ENCODE measurements around the gene PGD. TPM values are rescaled to one million over a fixed set of nuclear protein-coding genes. Genes with fewer than 3 reads are reported as not detected.
A peak's percentile ranks its signal among the peaks of the same experiment; 100 is the strongest.
"Not testable (repeated sequence)": the region's sequence is repeated elsewhere in the genome, so short reads cannot be mapped to it uniquely, and the experiment has no call there.

Gene PGD
- total RNA-seq, 1 donor, result 142 TPM

DNA sequence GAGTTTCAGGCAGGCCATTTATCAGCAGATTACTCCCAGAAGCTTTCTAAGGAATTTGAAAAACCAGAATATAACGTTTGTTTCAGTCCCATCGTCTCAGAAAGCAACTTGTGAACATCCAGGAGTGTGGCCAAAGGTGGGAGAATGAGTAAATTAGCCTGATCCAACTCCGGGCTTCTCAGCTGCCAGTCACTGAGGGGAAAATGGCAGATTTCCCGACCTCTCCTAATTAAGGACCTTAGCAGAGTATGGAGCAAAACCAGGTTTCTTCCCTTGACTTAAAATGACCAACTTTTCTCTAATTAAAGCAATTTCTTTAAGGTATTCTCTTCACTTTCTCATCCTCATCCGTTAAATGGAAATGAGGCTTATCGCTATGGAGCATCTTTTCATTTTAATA lies 52.0 kb downstream of the PGD start:
- H3K4me1 ChIP-seq (ENCODE audit: insufficient read depth, low read length), result peaks cover 11% of the 10 kb centered on the region
- no peaks in the 10 kb centered on the region for H3K27me3 ChIP-seq (ENCODE audit: insufficient read depth, low read length)
- H3K4me2 ChIP-seq (ENCODE audit: insufficient read depth, low read length), result peak overlapping the region; percentile 87
- H3K36me3 ChIP-seq (ENCODE audit: insufficient read depth, low read length), result no peaks in the 10 kb centered on the region
- H3K4me3 ChIP-seq (ENCODE audit: insufficient read depth, low read length), result peak overlapping the region; percentile 67
- no peaks in the 10 kb centered on the region for H4K20me1 ChIP-seq (ENCODE audit: insufficient read depth, low read length)
- H3K9me3 ChIP-seq (ENCODE audit: low read depth, low read length), result no peaks in the 10 kb centered on the region
- H3K27ac ChIP-seq (ENCODE audit: low read depth, low read length), result peak overlapping the region; percentile 37
- no peak for DNase-seq (ENCODE audit: insufficient read length, low spot score, missing footprints)
- H3K79me2 ChIP-seq (ENCODE audit: insufficient read depth, low read length), result no peaks in the 10 kb centered on the region
- no peak overlapping the region for H2AFZ ChIP-seq (ENCODE audit: low read length)
- TF ChIP-seq, protein P1, sequence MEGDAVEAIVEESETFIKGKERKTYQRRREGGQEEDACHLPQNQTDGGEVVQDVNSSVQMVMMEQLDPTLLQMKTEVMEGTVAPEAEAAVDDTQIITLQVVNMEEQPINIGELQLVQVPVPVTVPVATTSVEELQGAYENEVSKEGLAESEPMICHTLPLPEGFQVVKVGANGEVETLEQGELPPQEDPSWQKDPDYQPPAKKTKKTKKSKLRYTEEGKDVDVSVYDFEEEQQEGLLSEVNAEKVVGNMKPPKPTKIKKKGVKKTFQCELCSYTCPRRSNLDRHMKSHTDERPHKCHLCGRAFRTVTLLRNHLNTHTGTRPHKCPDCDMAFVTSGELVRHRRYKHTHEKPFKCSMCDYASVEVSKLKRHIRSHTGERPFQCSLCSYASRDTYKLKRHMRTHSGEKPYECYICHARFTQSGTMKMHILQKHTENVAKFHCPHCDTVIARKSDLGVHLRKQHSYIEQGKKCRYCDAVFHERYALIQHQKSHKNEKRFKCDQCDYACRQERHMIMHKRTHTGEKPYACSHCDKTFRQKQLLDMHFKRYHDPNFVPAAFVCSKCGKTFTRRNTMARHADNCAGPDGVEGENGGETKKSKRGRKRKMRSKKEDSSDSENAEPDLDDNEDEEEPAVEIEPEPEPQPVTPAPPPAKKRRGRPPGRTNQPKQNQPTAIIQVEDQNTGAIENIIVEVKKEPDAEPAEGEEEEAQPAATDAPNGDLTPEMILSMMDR (IDR thresholded peaks at IDR 0.05; ENCODE audit: extremely low read depth, low read depth, low read length), result no peak

DNA sequence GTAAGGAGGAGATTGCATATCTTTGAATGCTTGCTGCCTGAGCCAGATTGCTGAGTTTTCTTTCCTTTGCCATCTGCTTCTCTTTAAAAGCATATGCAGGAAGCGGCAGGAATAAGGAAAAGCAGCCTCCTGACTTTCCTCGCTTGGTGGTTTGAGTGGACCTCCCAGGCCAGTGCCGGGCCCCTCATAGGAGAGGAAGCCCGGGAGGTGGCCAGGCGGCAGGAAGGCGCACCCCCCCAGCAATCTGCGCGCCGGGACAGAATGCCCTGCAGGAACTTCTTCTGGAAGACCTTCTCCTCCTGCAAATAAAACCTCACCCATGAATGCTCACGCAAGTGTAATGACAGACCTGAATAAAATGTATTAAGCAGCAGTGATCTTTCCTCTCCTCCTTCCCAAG lies 52.4 kb downstream of the PGD start:
- peak; percentile 89 for DNase-seq (ENCODE audit: insufficient read length, low spot score, missing footprints)
- Histone ChIP-seq H3K4me2 (ENCODE audit: insufficient read depth, low read length) (peak overlapping the region; percentile 87), H2AFZ (ENCODE audit: low read length) (peak overlapping the region; percentile 68), H3K4me3 (ENCODE audit: insufficient read depth, low read length) (peak overlapping the region; percentile 67), H3K4me1 (ENCODE audit: insufficient read depth, low read length) (peaks cover 11% of the 10 kb centered on the region), H3K9me3 (ENCODE audit: low read depth, low read length) (no peaks in the 10 kb centered on the region), H3K27ac (ENCODE audit: low read depth, low read length) (peak overlapping the region; percentile 37), H3K36me3 (ENCODE audit: insufficient read depth, low read length) (no peaks in the 10 kb centered on the region), H4K20me1 (ENCODE audit: insufficient read depth, low read length) (no peaks in the 10 kb centered on the region), H3K27me3 (ENCODE audit: insufficient read depth, low read length) (no peaks in the 10 kb centered on the region), H3K79me2 (ENCODE audit: insufficient read depth, low read length) (no peaks in the 10 kb centered on the region)
- TF ChIP-seq, protein P1 (IDR thresholded peaks at IDR 0.05; ENCODE audit: extremely low read depth, low read depth, low read length), result no peak

DNA sequence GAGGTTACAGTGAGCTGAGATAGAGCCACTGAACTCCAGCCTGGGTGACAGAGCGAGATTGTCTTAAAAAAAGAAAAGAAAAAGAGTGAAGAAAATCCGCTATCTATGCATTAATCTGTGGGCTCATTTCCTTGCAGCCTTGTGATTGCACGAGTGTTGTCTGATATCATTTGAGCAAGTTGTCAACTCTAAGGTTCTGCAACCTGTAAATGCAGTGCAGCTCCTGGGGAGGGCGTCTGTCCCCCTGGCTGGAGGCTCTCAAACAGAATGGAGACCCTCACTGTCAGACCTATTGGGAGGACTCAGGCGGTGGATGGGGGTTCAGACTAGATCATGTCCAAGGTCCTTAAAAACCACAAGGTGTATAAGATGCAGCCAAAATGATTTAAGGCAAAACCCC lies 57.2 kb downstream of the PGD start:
- no peaks in the 10 kb centered on the region for H3K27me3 ChIP-seq (ENCODE audit: insufficient read depth, low read length)
- H3K27ac ChIP-seq (ENCODE audit: low read depth, low read length), result no peak overlapping the region
- H3K4me1 ChIP-seq (ENCODE audit: insufficient read depth, low read length), result peaks cover 12% of the 10 kb centered on the region
- no peak overlapping the region for H3K4me2 ChIP-seq (ENCODE audit: insufficient read depth, low read length)
- H2AFZ ChIP-seq (ENCODE audit: low read length), result no peak overlapping the region
- H3K79me2 ChIP-seq (ENCODE audit: insufficient read depth, low read length), result no peaks in the 10 kb centered on the region
- DNase-seq (ENCODE audit: insufficient read length, low spot score, missing footprints), result no peak
- no peaks in the 10 kb centered on the region for H4K20me1 ChIP-seq (ENCODE audit: insufficient read depth, low read length)
- no peaks in the 10 kb centered on the region for H3K9me3 ChIP-seq (ENCODE audit: low read depth, low read length)
- TF ChIP-seq, protein P1 (IDR thresholded peaks at IDR 0.05; ENCODE audit: extremely low read depth, low read depth, low read length), result no peak
- H3K4me3 ChIP-seq (ENCODE audit: insufficient read depth, low read length), result no peak overlapping the region
- H3K36me3 ChIP-seq (ENCODE audit: insufficient read depth, low read length), result peaks cover 1% of the 10 kb centered on the region

DNA sequence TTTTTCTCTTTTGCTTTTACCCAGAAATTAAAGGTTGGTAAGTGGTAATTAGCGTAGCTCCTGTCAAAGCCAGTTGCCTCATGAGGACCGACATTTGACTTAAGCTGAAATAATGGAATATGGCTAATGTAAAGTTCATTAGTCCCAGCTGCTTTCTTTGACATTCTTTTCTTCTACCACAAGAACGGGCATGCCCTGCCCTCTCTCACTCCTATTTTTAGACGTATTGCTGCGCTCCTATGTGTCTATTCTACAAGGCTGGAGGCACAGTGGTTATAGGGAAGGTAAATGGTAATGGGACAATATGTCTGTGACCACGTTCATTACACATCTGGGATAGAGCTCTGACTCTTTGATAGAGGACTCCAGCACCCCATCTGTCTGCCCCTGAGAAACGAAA lies 57.8 kb downstream of the PGD start:
- Histone ChIP-seq H3K79me2 (ENCODE audit: insufficient read depth, low read length) (no peaks in the 10 kb centered on the region), H3K4me2 (ENCODE audit: insufficient read depth, low read length) (no peak overlapping the region), H3K9me3 (ENCODE audit: low read depth, low read length) (no peaks in the 10 kb centered on the region), H3K27ac (ENCODE audit: low read depth, low read length) (no peak overlapping the region), H2AFZ (ENCODE audit: low read length) (no peak overlapping the region), H3K36me3 (ENCODE audit: insufficient read depth, low read length) (peaks cover 7% of the 10 kb centered on the region), H3K4me3 (ENCODE audit: insufficient read depth, low read length) (no peak overlapping the region), H3K4me1 (ENCODE audit: insufficient read depth, low read length) (peaks cover 7% of the 10 kb centered on the region), H4K20me1 (ENCODE audit: insufficient read depth, low read length) (no peaks in the 10 kb centered on the region), H3K27me3 (ENCODE audit: insufficient read depth, low read length) (no peaks in the 10 kb centered on the region)
- DNase-seq (ENCODE audit: insufficient read length, low spot score, missing footprints), result no peak
- TF ChIP-seq, protein P1 (IDR thresholded peaks at IDR 0.05; ENCODE audit: extremely low read depth, low read depth, low read length), result no peak

DNA sequence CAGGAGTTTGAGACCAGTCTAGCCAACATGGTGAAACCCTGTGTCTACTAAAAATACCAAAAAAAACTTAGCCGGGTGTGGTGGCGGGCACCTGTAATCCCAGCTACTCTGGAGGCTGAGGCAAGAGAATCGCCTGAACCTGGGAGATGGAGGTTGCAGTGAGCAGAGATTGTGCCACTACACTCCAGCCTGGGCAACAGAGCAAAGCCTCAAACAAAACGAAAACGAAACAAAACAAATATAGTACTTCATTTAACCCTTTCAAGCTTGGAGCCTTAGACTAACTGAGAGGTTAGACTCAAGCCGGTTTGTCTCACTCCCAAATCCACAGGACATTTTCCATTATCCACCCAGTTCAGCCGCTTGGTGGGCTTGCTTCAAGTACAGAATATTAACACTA lies 58.6 kb downstream of the PGD start:
- H3K27ac ChIP-seq (ENCODE audit: low read depth, low read length); H4K20me1 ChIP-seq (ENCODE audit: insufficient read depth, low read length); H3K9me3 ChIP-seq (ENCODE audit: low read depth, low read length); H3K27me3 ChIP-seq (ENCODE audit: insufficient read depth, low read length); H3K4me2 ChIP-seq (ENCODE audit: insufficient read depth, low read length); H3K4me3 ChIP-seq (ENCODE audit: insufficient read depth, low read length); DNase-seq (ENCODE audit: insufficient read length, low spot score, missing footprints); H3K79me2 ChIP-seq (ENCODE audit: insufficient read depth, low read length); H3K4me1 ChIP-seq (ENCODE audit: insufficient read depth, low read length); H2AFZ ChIP-seq (ENCODE audit: low read length): not testable (repeated sequence)
- H3K36me3 ChIP-seq (ENCODE audit: insufficient read depth, low read length), result peaks cover 11% of the 10 kb centered on the region

Measured in osteoblast (primary cell).